ENCODE data around the gene GAPDHS.

GAPDHS gene

GRCh38 chr19:35563207-35563829 lies 30.1 kb downstream of the GAPDHS start, which contains the start of gene ATP4A:
TSS of gene ATP4A (minus strand) at chr19:35563658. CDS start at chr19:35563629, 29 bp downstream.
- TF ChIP-seq CTCF (IDR thresholded peaks at IDR 0.05; ENCODE audit: extremely low read depth, insufficient read depth, missing control alignments), result no peak
- no peak for DNase-seq (ENCODE audit: low spot score)
- in situ Hi-C loops (cut with MboI; ENCODE audit: low pct_unique_long_range_greater_than_20kb, low sequenced_read_pairs, unreplicated experiment), result no loop called here

GRCh38 chr19:35565016-35565856 lies 32.0 kb downstream of the GAPDHS start:
- no peak for DNase-seq (ENCODE audit: low spot score)
- in situ Hi-C loops (cut with MboI; ENCODE audit: low pct_unique_long_range_greater_than_20kb, low sequenced_read_pairs, unreplicated experiment), result no loop called here
- TF ChIP-seq CTCF (IDR thresholded peaks at IDR 0.05; ENCODE audit: extremely low read depth, insufficient read depth, missing control alignments), result no peak

GRCh38 chr19:35566738-35567137 lies 33.5 kb downstream of the GAPDHS start:
- in situ Hi-C loops (cut with MboI; ENCODE audit: low pct_unique_long_range_greater_than_20kb, low sequenced_read_pairs, unreplicated experiment), result no loop called here
- TF ChIP-seq CTCF (IDR thresholded peaks at IDR 0.05; ENCODE audit: extremely low read depth, insufficient read depth, missing control alignments), result no peak
- DNase-seq (ENCODE audit: low spot score), result no peak

GRCh38 chr19:35569281-35569781 lies 36.1 kb downstream of the GAPDHS start:
- no peak for TF ChIP-seq CTCF (IDR thresholded peaks at IDR 0.05; ENCODE audit: extremely low read depth, insufficient read depth, missing control alignments)
- DNase-seq (ENCODE audit: low spot score), result no peak
- in situ Hi-C loops (cut with MboI; ENCODE audit: low pct_unique_long_range_greater_than_20kb, low sequenced_read_pairs, unreplicated experiment), result no loop called here

GRCh38 chr19:35571406-35571965 lies 38.2 kb downstream of the GAPDHS start:
- TF ChIP-seq CTCF (IDR thresholded peaks at IDR 0.05; ENCODE audit: extremely low read depth, insufficient read depth, missing control alignments), result no peak
- in situ Hi-C loops (cut with MboI; ENCODE audit: low pct_unique_long_range_greater_than_20kb, low sequenced_read_pairs, unreplicated experiment), result no loop called here
- no peak for DNase-seq (ENCODE audit: low spot score)

- in situ Hi-C loops (cut with MboI; ENCODE audit: low pct_unique_long_range_greater_than_20kb, low sequenced_read_pairs, unreplicated experiment), result no loop called here
- no peak for TF ChIP-seq CTCF (IDR thresholded peaks at IDR 0.05; ENCODE audit: extremely low read depth, insufficient read depth, missing control alignments)
- no peak for DNase-seq (ENCODE audit: low spot score)
These were observed 44.7 kb downstream of the GAPDHS start for GRCh38 chr19:35577918-35578317.
